ENCODE measurements around the gene IRF7. TPM values are rescaled to one million over a fixed set of nuclear protein-coding genes. Genes with fewer than 3 reads are reported as not detected.

Gene IRF7
- total and polyA plus RNA-seq, 9 of the 15 experiments (the other 6 are each of a cell fraction or from before 2014, with no cell fraction given): 0.27 to 7.6 (median 1.8) TPM

DNA sequence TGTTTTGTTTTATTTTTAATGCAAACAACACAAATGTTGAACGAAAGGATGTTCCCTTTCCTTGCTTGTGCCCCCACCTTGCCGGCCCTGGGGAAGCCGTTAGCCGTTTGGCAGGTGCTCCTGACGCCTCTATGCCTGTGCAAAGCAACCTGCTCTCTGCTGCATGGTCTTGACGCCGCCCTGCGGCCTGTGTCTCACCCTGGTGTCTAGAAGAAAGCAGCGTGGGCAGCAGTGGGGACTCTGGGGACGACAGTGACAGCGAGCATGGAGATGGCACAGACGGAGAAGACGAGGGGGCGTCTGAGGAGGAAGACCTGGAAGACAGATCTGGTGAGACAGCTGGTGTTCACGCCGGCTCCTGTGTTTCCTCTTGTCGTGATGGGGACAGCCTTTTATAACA lies 34.0 kb downstream of the IRF7 start:
- H3K4me2 ChIP-seq (ENCODE audit: insufficient read depth, low read length): no peak overlapping the region
- peaks cover 48% of the 10 kb centered on the region for H4K20me1 ChIP-seq (replicated peaks; ENCODE audit: control insufficient read depth, insufficient read depth, low read length)
- ATAC-seq (no peak), FAIRE-seq (no peak), DNase-seq (ENCODE audit: extremely low read depth in 1 of 4, low spot score in 3 of 4) (peak in 1 of 4 experiments; percentile 6)
- ChIA-PET CTCF (ENCODE audit: low intra/inter-chr PET ratio) (no interaction called here), POLR2A (interaction anchor here (1.0 kb wide), 1 partner anchor 27 kb away, joined by 3 read pairs; no protein-coding TSS in a partner anchor)
- H3K27me3 ChIP-seq (ENCODE audit: control insufficient read depth in 2 of 2, insufficient read depth in 2 of 2, low read length in 2 of 2): no peaks in the 10 kb centered on the region
- H3K9me3 ChIP-seq (replicated peaks; ENCODE audit: control insufficient read depth, insufficient read depth, low read depth, low read length): no peaks in the 10 kb centered on the region
- peaks cover 78% of the 10 kb centered on the region for H3K79me2 ChIP-seq (ENCODE audit: control insufficient read depth, insufficient read depth, low read length)
- in situ Hi-C loops (cut with MboI): no loop called here
- H3K27ac ChIP-seq (ENCODE audit: extremely low read depth, low read depth, low read length): no peak overlapping the region
- peaks cover 20% of the 10 kb centered on the region for H3K9me1 ChIP-seq (ENCODE audit: control insufficient read depth, insufficient read depth, low read length)
- H3K4me1 ChIP-seq (replicated peaks in 1 of 2; ENCODE audit: control insufficient read depth in 2 of 2, insufficient read depth in 2 of 2, low read length in 2 of 2): peaks cover 32 to 52% of the 10 kb centered on the region in 2 experiments
- peaks cover 80% of the 10 kb centered on the region; the same call in 2 of the 3 replicates for H3K36me3 ChIP-seq (ENCODE audit: control insufficient read depth, insufficient read depth, low read length)
- no peak overlapping the region for H3K9ac ChIP-seq (ENCODE audit: insufficient read depth in 1 of 2, low read depth in 2 of 2, low read length in 2 of 2)
- no peak overlapping the region for H2AFZ ChIP-seq (ENCODE audit: low read depth, low read length)
- BruUV-seq (replicated peaks): no TSS peak
- no peak for TF ChIP-seq HIVEP1 (CRISPR knock-in tag; IDR thresholded peaks at IDR 0.05)
- TF ChIP-seq RBFOX2 (IDR thresholded peaks at IDR 0.05; ENCODE audit: low read depth, low read length): peak; percentile 8
- no peak for TF ChIP-seq RBM15 (IDR thresholded peaks at IDR 0.05; ENCODE audit: insufficient read depth, low read length)
- H3K4me3 ChIP-seq: no peak overlapping the region
- WGBS (ENCODE audit: insufficient coverage, low coverage, missing lambda C conversion rate): 96% methylated on average over 17 of the region's 17 CpGs
- intact Hi-C loops (cut with micrococcal nuclease): no loop called here

DNA sequence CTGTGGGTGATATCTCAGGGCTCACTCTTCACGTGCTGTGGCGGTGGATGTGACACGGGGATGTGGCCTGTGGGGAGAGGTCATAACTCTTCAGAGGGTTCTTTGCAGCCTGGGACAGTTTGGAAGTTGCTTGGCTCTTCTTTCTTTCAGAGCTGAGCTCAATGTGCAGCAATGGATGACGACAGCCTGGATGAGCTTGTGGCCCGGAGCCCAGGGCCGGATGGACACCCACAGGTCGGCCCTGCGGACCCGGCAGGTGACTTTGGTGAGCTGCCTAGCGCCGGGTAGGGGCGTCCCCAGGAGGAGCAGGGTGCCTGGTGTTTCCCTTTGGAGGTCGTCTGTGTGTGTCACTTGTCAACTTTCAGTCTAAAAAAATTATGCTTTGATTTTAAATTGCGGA lies 34.4 kb downstream of the IRF7 start:
- POLR2A ChIA-PET: interaction anchor here (1.0 kb wide), 1 partner anchor 27 kb away, joined by 3 read pairs; no protein-coding TSS in a partner anchor

More for the DNA sequence above, 34.4 kb downstream of the IRF7 start:
- Histone ChIP-seq H3K27me3 (ENCODE audit: control insufficient read depth in 2 of 2, insufficient read depth in 2 of 2, low read length in 2 of 2) (no peaks in the 10 kb centered on the region), H3K79me2 (ENCODE audit: control insufficient read depth, insufficient read depth, low read length) (peaks cover 82% of the 10 kb centered on the region), H4K20me1 (replicated peaks; ENCODE audit: control insufficient read depth, insufficient read depth, low read length) (peaks cover 48% of the 10 kb centered on the region), H3K4me2 (ENCODE audit: insufficient read depth, low read length) (no peak overlapping the region), H3K36me3 (ENCODE audit: control insufficient read depth, insufficient read depth, low read length) (peaks cover 76% of the 10 kb centered on the region; the same call in 2 of the 3 replicates), H3K9ac (ENCODE audit: insufficient read depth in 1 of 2, low read depth in 2 of 2, low read length in 2 of 2) (peak overlapping the region in 1 of 2 experiments; percentile 67; a peak in 1 of 4 replicates), H2AFZ (ENCODE audit: low read depth, low read length) (no peak overlapping the region), H3K4me3 (no peak overlapping the region), H3K9me1 (ENCODE audit: control insufficient read depth, insufficient read depth, low read length) (peaks cover 20% of the 10 kb centered on the region), H3K27ac (ENCODE audit: extremely low read depth, low read depth, low read length) (no peak overlapping the region), H3K9me3 (replicated peaks; ENCODE audit: control insufficient read depth, insufficient read depth, low read depth, low read length) (no peaks in the 10 kb centered on the region), H3K4me1 (replicated peaks in 1 of 2; ENCODE audit: control insufficient read depth in 2 of 2, insufficient read depth in 2 of 2, low read length in 2 of 2) (peaks cover 32 to 49% of the 10 kb centered on the region in 2 experiments)
- FAIRE-seq: no peak
- WGBS (ENCODE audit: insufficient coverage, low coverage, missing lambda C conversion rate): 88% methylated on average over 6 of the region's 14 CpGs
- DNase-seq (ENCODE audit: extremely low read depth in 1 of 4, low spot score in 3 of 4): no peak
- in situ Hi-C loops (cut with MboI) (no loop called here), intact Hi-C loops (cut with micrococcal nuclease) (no loop called here)
- no peak for TF ChIP-seq ZNF232 (CRISPR knock-in tag; IDR thresholded peaks at IDR 0.05)
- peak; percentile 16; the same call in 1 of the 2 replicates for TF ChIP-seq RBFOX2 (IDR thresholded peaks at IDR 0.05; ENCODE audit: low read depth, low read length)
- BruUV-seq (replicated peaks): no TSS peak
- CTCF ChIA-PET (ENCODE audit: low intra/inter-chr PET ratio): no interaction called here
- ATAC-seq: no peak
